ENCODE results near the gene JAG1. TPM values are rescaled to one million over a fixed set of nuclear protein-coding genes. Genes with fewer than 3 reads are reported as not detected.

JAG1 gene
- total RNA-seq, 4 donors from 2014 or later = 62.7 to 103 (median 82.0) TPM

GRCh38 chr20:10662151-10662550 lies 11.6 kb downstream of the JAG1 start:
- no peak for TF ChIP-seq CTCF (IDR thresholded peaks at IDR 0.05; ENCODE audit: low read depth)

GRCh38 chr20:10661261-10661660 lies 12.5 kb downstream of the JAG1 start:
- TF ChIP-seq CTCF (IDR thresholded peaks at IDR 0.05; ENCODE audit: low read depth) = no peak

- TF ChIP-seq CTCF (IDR thresholded peaks at IDR 0.05; ENCODE audit: low read depth) = no peak
Measured at GRCh38 chr20:10660661-10661060, 13.1 kb downstream of the JAG1 start.

GRCh38 chr20:10659651-10660601 lies 13.9 kb downstream of the JAG1 start:
- TF ChIP-seq CTCF (IDR thresholded peaks at IDR 0.05; ENCODE audit: low read depth) = no peak

GRCh38 chr20:10658876-10659632 lies 14.7 kb downstream of the JAG1 start:
- no peak for TF ChIP-seq CTCF (IDR thresholded peaks at IDR 0.05; ENCODE audit: low read depth)

- no peak for TF ChIP-seq CTCF (IDR thresholded peaks at IDR 0.05; ENCODE audit: low read depth)
Measured at GRCh38 chr20:10658051-10658823, 15.6 kb downstream of the JAG1 start.
